Sigmoid colon (tissue), 7 donors: ENCODE measurements around the gene GRHPR. TPM values are rescaled to one million over a fixed set of nuclear protein-coding genes. Genes with fewer than 3 reads are reported as not detected.

Experiments used
- DNase-seq: peaks from one replicate; pipeline ENCODE4 v3.0.0-alpha.2; 2019
- H3K27ac ChIP-seq, 4 donors: fragments of 200-600 bp; sonication (generic); one replicate each; pipeline ENCODE4 v1.5.1; 2016 to 2019; ENCODE audit warnings: mild to moderate bottlenecking in 1 of 4
- H3K27me3 ChIP-seq, 3 donors: fragments of 200-600 bp; sonication (generic); one replicate each; pipeline ENCODE4 v1.5.1; 2019; ENCODE audit warnings: mild to moderate bottlenecking in 1 of 3
- H3K36me3 ChIP-seq, 4 donors: fragments of 200-600 bp; sonication (generic); one replicate each; pipeline ENCODE4 v1.5.1; 2016 to 2019
- H3K4me1 ChIP-seq, 4 donors: fragments of 200-600 bp; sonication (generic); one replicate each; pipeline ENCODE4 v1.5.1; 2017 to 2019
- H3K4me3 ChIP-seq, 4 donors: fragments of 200-600 bp; sonication (generic); one replicate each; pipeline ENCODE4 v1.5.1; 2017 to 2019; ENCODE audit warnings: mild to moderate bottlenecking in 2 of 4, moderate library complexity in 1 of 4
- H3K9me3 ChIP-seq, 4 donors: fragments of 200-600 bp in 3 of 4; sonication (generic) in 3 of 4; one replicate each; pipeline versions ENCODE4 v1.5.1 to v1.6.1; 2013 to 2019
- CTCF ChIP-seq, 4 experiments: fragments of 450-650 bp in 3 of 4; fragments of 200-600 bp in 1 of 4; IDR thresholded peaks; one replicate each; pipeline ENCODE4 v1.5.1; 2016 to 2019; ENCODE audit warnings: antibody characterized with exemption in 4 of 4, mild to moderate bottlenecking in 3 of 4, moderate library complexity in 2 of 4
- EP300 ChIP-seq, 4 donors: sonication (generic); formaldehyde crosslinking; IDR thresholded peaks; one replicate each; pipeline ENCODE4 v1.6.1; 2017; ENCODE audit warnings: antibody characterized with exemption in 4 of 4
- POLR2A ChIP-seq, 2 donors: fragments of 450-650 bp; IDR thresholded peaks; one replicate each; pipeline ENCODE4 v1.6.1; 2016; ENCODE audit warnings: antibody characterized with exemption in 2 of 2, mild to moderate bottlenecking in 2 of 2, moderate library complexity in 2 of 2
- POLR2AphosphoS5 ChIP-seq, 4 donors: sonication (generic); formaldehyde crosslinking; IDR thresholded peaks; one replicate each; pipeline ENCODE4 v1.6.1; 2017; ENCODE audit warnings: antibody characterized with exemption in 4 of 4
- WGBS, 2 donors: extraction: QIAGEN DNeasy Blood & Tissue Kit; methylation state at CpG; one replicate each; pipeline ENCODE4 v1.1.7; 2013; 5-methylcytosine and 5-hydroxymethylcytosine counted together
- intact Hi-C: fragments of 100-400 bp; cut with DNase I; formaldehyde crosslinking; loops from one replicate; pipeline ENCODE4 v1.15.1; 2023
- polyA plus RNA-seq, 3 donors: library from polyadenylated mRNA; stranded (reverse); fragments of 200-250 nt; gene quantifications; one replicate each; pipeline ENCODE4 v1.2.3, GENCODE V29; 2013
- total RNA-seq, 4 donors: library from RNA; depleted of rRNA; stranded (reverse); fragments of >200 nt; gene quantifications; one replicate each; pipeline ENCODE4 v1.1.0, GENCODE V29; 2016
- donor health status: healthy with polysubstance abuse.
- donor health status: Bipolar disorder and iron deficiency.
- donor health status: healthy.

Gene GRHPR
- total and polyA plus RNA-seq, 7 donors: 84.1 to 165 (median 127) TPM

DNA sequence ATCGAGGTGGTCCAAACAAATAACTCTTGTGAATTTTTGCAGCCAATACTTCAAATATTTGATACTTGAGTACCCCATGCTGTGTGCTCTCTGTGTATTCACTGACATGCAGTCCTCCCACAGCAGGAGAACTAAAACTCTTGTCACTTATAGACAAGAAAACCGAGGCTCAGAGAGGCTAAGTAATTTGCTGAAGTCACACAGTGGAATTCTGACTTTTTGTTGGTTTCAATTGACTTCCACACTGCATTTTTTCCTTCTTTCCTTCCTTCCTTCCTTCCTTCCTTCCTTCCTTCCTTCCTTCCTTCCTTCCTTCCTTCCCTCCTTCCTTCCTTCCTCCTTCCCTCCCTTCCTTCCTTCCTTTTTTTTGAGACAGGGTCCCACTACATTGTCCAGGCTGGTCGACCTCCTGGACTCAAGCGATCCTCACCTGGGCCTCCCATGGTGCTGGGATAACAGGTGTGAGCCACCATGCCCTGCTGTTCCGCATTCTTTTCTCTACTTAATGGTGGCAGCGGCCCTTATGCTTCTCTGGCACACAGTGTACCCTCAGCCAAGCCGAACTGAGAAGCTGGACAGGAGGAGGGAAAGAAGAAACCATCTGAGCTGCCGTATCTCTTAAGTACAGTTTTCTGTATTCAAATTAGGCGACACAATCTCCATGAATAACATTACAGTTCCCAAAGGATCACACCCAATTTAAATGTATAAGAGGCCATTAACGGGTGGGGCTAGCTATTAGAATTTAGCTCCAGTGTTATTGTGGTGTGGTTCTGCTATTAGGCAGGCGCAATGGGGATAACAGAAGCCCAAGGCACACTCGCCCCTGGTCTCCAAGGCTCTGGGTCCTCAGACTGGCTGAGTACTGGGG, 38.4 kb upstream of the GRHPR start:
- no peaks in the 10 kb centered on the region for H3K4me1 ChIP-seq
- H3K27me3 ChIP-seq: no peaks in the 10 kb centered on the region
- H3K36me3 ChIP-seq: no peaks in the 10 kb centered on the region
- no peak overlapping the region for H3K4me3 ChIP-seq
- DNase-seq: no peak
- 82 to 94% methylated on average over 12 of the region's 12 CpGs for WGBS, 2 donors
- no peak overlapping the region for H3K27ac ChIP-seq
- TF ChIP-seq CTCF (IDR thresholded peaks at IDR 0.05) (no peak), POLR2A (IDR thresholded peaks at IDR 0.05) (no peak), EP300 (IDR thresholded peaks at IDR 0.05) (no peak), POLR2AphosphoS5 (IDR thresholded peaks at IDR 0.05) (no peak)
- intact Hi-C loops: no loop called here
- H3K9me3 ChIP-seq: no peaks in the 10 kb centered on the region

- Histone ChIP-seq H3K27ac (no peak overlapping the region), H3K27me3 (no peaks in the 10 kb centered on the region), H3K4me1 (no peaks in the 10 kb centered on the region), H3K4me3 (no peak overlapping the region), H3K36me3 (no peaks in the 10 kb centered on the region), H3K9me3 (no peaks in the 10 kb centered on the region)
- TF ChIP-seq CTCF (IDR thresholded peaks at IDR 0.05) (no peak), POLR2AphosphoS5 (IDR thresholded peaks at IDR 0.05) (no peak), EP300 (IDR thresholded peaks at IDR 0.05) (no peak), POLR2A (IDR thresholded peaks at IDR 0.05) (no peak)
- 76 to 88% methylated on average over 6 of the region's 6 CpGs for WGBS, 2 donors
- intact Hi-C loops: no loop called here
- no peak for DNase-seq
These were observed 37.2 kb upstream of the GRHPR start for GRCh38 chr9:37385286-37385685.

DNA sequence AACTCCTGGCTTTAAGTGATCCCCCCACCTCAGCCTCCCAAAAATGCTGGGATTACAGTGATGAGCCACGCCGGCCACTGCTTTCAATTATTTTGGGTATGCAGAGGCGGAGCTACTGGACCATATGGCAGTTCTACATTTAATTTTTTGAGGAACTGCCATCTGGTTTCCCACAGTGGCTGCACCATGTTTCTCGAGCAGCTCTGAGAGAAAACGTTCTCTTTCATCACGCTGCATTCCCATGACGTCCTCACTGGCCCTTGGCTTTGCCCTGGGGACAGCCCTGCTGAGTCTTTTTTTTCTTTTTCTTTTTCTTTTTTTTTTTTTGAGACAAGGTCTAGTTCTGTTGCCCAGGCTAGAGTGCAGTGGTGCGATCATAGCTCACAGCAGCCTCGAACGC, 35.5 kb upstream of the GRHPR start:
- no peak overlapping the region for H3K27ac ChIP-seq
- no peak overlapping the region for H3K4me3 ChIP-seq
- no peaks in the 10 kb centered on the region for H3K9me3 ChIP-seq
- TF ChIP-seq POLR2AphosphoS5 (IDR thresholded peaks at IDR 0.05) (no peak), POLR2A (IDR thresholded peaks at IDR 0.05) (no peak), EP300 (IDR thresholded peaks at IDR 0.05) (no peak), CTCF (IDR thresholded peaks at IDR 0.05) (no peak)
- H3K4me1 ChIP-seq: no peaks in the 10 kb centered on the region
- 77 to 91% methylated on average over 10 of the region's 10 CpGs for WGBS, 2 donors
- no peaks in the 10 kb centered on the region for H3K27me3 ChIP-seq
- intact Hi-C loops: no loop called here
- no peaks in the 10 kb centered on the region for H3K36me3 ChIP-seq
- no peak for DNase-seq

DNA sequence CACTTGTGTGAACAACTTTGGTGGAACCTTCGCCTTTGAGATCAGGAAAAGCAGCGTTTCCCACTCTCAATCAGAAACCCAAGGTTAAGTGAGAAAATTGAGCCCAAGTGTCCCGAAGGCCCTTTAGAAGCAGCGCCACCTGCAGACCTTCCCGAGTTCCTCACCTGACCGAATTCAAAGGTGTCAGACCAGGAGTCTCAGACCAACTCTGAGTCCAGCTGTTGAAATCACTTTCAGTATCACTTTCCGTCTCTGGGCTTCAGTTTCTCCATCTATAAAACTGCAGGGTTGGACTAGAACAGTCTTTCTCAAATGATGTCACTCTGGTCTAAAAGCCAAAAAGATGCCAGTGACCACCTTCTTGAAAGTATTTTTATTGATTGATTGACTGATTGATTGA, 31.7 kb upstream of the GRHPR start:
- Histone ChIP-seq H3K27ac (no peak overlapping the region), H3K27me3 (no peaks in the 10 kb centered on the region), H3K4me3 (no peak overlapping the region), H3K4me1 (no peaks in the 10 kb centered on the region), H3K9me3 (no peaks in the 10 kb centered on the region), H3K36me3 (no peaks in the 10 kb centered on the region)
- 13 to 33% methylated on average over 7 of the region's 7 CpGs for WGBS, 2 donors
- intact Hi-C loops: no loop called here
- TF ChIP-seq CTCF (IDR thresholded peaks at IDR 0.05): no peak
- TF ChIP-seq EP300 (IDR thresholded peaks at IDR 0.05): no peak
- TF ChIP-seq POLR2A (IDR thresholded peaks at IDR 0.05): no peak
- TF ChIP-seq POLR2AphosphoS5 (IDR thresholded peaks at IDR 0.05): no peak
- no peak for DNase-seq
